MM.1S (cell line): Measurements from ENCODE around the gene XXYLT1.

Experiments used
- DNase-seq: peaks from one replicate; pipeline ENCODE4 v3.0.0-alpha.2; 2015
- H2AFZ ChIP-seq: fragments of 300-600 bp; sonication (generic); 2 replicates; pipeline ENCODE4 v1.6.0; 2016; ENCODE audit warnings: antibody characterized with exemption, low read length
- H3F3A ChIP-seq: fragments of 300-600 bp; sonication (generic); 2 replicates; pipeline ENCODE4 v1.6.1; 2016; ENCODE audit warnings: mild to moderate bottlenecking, antibody characterized with exemption, low read length, moderate library complexity, mixed read lengths; ENCODE audit not compliant: insufficient read depth
- H3K27ac ChIP-seq: fragments of 300-600 bp; sonication (generic); 2 replicates; pipeline ENCODE4 v1.5.1; 2016; ENCODE audit warnings: mild to moderate bottlenecking, low read length
- H3K27me3 ChIP-seq: fragments of 300-600 bp; sonication (generic); replicated peaks from 2 replicates; pipeline ENCODE4 v1.6.0; 2016; ENCODE audit warnings: low read length; ENCODE audit not compliant: insufficient read depth
- H3K36me3 ChIP-seq: fragments of 300-600 bp; sonication (generic); replicated peaks from 2 replicates; pipeline ENCODE4 v1.6.1; 2016; ENCODE audit warnings: mild to moderate bottlenecking, low read length, mixed read lengths; ENCODE audit not compliant: insufficient read depth
- H3K4me1 ChIP-seq: fragments of 300-600 bp; sonication (generic); 2 replicates; pipeline ENCODE4 v1.6.1; 2016; ENCODE audit warnings: low read length, mixed read lengths
- H3K4me2 ChIP-seq: fragments of 300-600 bp; sonication (generic); 2 replicates; pipeline ENCODE4 v1.6.0; 2016; ENCODE audit warnings: low read depth, low read length
- H3K4me3 ChIP-seq: fragments of 300-600 bp; sonication (generic); 2 replicates; pipeline ENCODE4 v1.5.1; 2016; ENCODE audit warnings: low read length, mixed read lengths
- H3K79me2 ChIP-seq: fragments of 300-600 bp; sonication (generic); 2 replicates; pipeline ENCODE4 v1.6.1; 2016; ENCODE audit warnings: mixed run types, low read length, mixed read lengths
- H3K9ac ChIP-seq: fragments of 300-600 bp; sonication (generic); 2 replicates; pipeline ENCODE4 v1.6.1; 2016; ENCODE audit warnings: low read length, mixed read lengths
- H3K9me2 ChIP-seq: fragments of 300-600 bp; sonication (generic); replicated peaks from 2 replicates; pipeline ENCODE4 v1.6.1; 2016; ENCODE audit warnings: mild to moderate bottlenecking, low read length, mixed read lengths; ENCODE audit not compliant: insufficient read depth
- H3K9me3 ChIP-seq: fragments of 300-600 bp; sonication (generic); replicated peaks from 2 replicates; pipeline ENCODE4 v1.6.1; 2016; ENCODE audit warnings: mild to moderate bottlenecking, low read length, mixed read lengths; ENCODE audit not compliant: insufficient read depth
- H4K20me1 ChIP-seq: fragments of 300-600 bp; sonication (generic); 2 replicates; pipeline ENCODE4 v1.6.1; 2016; ENCODE audit warnings: mild to moderate bottlenecking, low read length, moderate library complexity, mixed read lengths; ENCODE audit not compliant: insufficient read depth
- CTCF ChIP-seq: fragments of 300-600 bp; sonication (generic); IDR thresholded peaks from 2 replicates; pipeline ENCODE4 v1.5.1; 2016; ENCODE audit warnings: antibody characterized with exemption, low read length, mixed read lengths
- EZH2 ChIP-seq: fragments of 300-600 bp; sonication (generic); optimal IDR thresholded peaks from 2 replicates; pipeline ENCODE3; 2017; ENCODE audit warnings: low read depth, mild to moderate bottlenecking, antibody characterized with exemption, low read length, mixed read lengths
- EZH2phosphoT487 ChIP-seq: fragments of 300-600 bp; sonication (generic); IDR thresholded peaks from 2 replicates; pipeline ENCODE4 v1.6.1; 2018; ENCODE audit warnings: antibody characterized with exemption, low read length

The XXYLT1 gene

GRCh38 chr3:195030791-195031321, 240.1 kb downstream of the XXYLT1 start:
- H3K4me3 ChIP-seq, result no peak overlapping the region
- no peak for DNase-seq
- no peak overlapping the region for H2AFZ ChIP-seq

DNA sequence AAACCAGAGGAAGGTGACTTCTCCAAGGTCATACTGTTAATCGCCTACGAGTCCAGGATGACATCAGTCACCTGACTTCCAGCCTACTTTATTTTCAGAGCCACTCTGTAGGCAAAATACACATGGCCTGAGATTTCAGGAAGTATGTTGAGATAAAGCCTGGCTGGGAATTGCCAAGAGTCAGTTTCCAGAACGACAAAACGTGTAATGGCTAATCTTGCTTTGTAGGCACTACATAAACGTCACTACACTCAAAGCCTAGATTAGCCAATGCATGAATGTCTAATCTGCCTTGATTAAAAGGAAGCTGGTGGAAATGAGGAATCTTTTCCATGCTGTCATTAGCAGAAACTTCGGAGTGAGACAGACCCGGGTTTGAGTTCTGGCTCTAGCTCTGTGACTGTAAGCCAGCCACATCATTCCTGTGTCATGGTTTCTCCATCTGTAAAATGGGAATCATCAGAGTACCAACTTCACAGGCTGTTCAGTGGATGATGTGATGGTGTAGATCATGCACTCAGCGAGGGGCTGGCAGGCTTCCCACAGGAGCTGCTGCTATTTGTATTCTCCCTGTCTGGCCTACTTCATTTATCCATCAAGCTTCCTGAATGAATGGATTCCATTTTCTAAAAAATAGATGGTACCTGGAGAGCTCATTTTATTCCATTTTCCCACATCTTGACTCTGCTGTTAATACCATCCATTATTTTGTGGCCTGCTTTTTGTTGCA, 241.9 kb downstream of the XXYLT1 start:
- H2AFZ ChIP-seq, result no peak overlapping the region
- no peak overlapping the region for H3K4me3 ChIP-seq
- no peaks in the 10 kb centered on the region for H3K27me3 ChIP-seq
- H3K9me2 ChIP-seq, result no peaks in the 10 kb centered on the region
- no peaks in the 10 kb centered on the region for H3K79me2 ChIP-seq
- no peak for TF ChIP-seq EZH2phosphoT487
- no peak for TF ChIP-seq CTCF
- no peak for TF ChIP-seq EZH2
- DNase-seq, result no peak
- no peak overlapping the region for H3K27ac ChIP-seq
- H3K4me2 ChIP-seq, result no peak overlapping the region
- H3K4me1 ChIP-seq, result no peaks in the 10 kb centered on the region
- H3K36me3 ChIP-seq, result no peaks in the 10 kb centered on the region
- no peaks in the 10 kb centered on the region for H3F3A ChIP-seq
- no peak overlapping the region for H3K9ac ChIP-seq
- H4K20me1 ChIP-seq, result no peaks in the 10 kb centered on the region
- no peaks in the 10 kb centered on the region for H3K9me3 ChIP-seq

More at GRCh38 chr3:195030791-195031321, 240.1 kb downstream of the XXYLT1 start:
- Histone ChIP-seq H3K4me1 (no peaks in the 10 kb centered on the region), H3K27ac (no peak overlapping the region), H4K20me1 (no peaks in the 10 kb centered on the region), H3K27me3 (no peaks in the 10 kb centered on the region), H3K36me3 (no peaks in the 10 kb centered on the region), H3K79me2 (no peaks in the 10 kb centered on the region), H3K4me2 (no peak overlapping the region), H3F3A (no peaks in the 10 kb centered on the region), H3K9me3 (no peaks in the 10 kb centered on the region), H3K9ac (no peak overlapping the region), H3K9me2 (no peaks in the 10 kb centered on the region)
- TF ChIP-seq EZH2phosphoT487 (no peak), CTCF (no peak), EZH2 (no peak)

GRCh38 chr3:195025884-195026200, 245.1 kb downstream of the XXYLT1 start:
- Histone ChIP-seq H3K9ac (no peak overlapping the region), H3K4me3 (no peak overlapping the region), H3K4me1 (no peaks in the 10 kb centered on the region), H4K20me1 (no peaks in the 10 kb centered on the region), H3K9me2 (no peaks in the 10 kb centered on the region), H3K79me2 (no peaks in the 10 kb centered on the region), H3K27ac (no peak overlapping the region), H3K9me3 (no peaks in the 10 kb centered on the region), H3K27me3 (no peaks in the 10 kb centered on the region), H3F3A (no peaks in the 10 kb centered on the region), H2AFZ (no peak overlapping the region), H3K4me2 (no peak overlapping the region), H3K36me3 (no peaks in the 10 kb centered on the region)
- TF ChIP-seq EZH2 (no peak), EZH2phosphoT487 (no peak), CTCF (no peak)
- DNase-seq, result no peak
